Right forelimb (tissue), 1 donor: ENCODE data around the gene DSCAML1.

Source experiments
- DNase-seq: peaks from one replicate; pipeline ENCODE4 v3.0.0-alpha.2; 2018

DSCAML1 gene

GRCh38 chr11:117720061-117720511, 76.9 kb downstream of the DSCAML1 start:
- DNase-seq: no peak

GRCh38 chr11:117719480-117719879, 77.5 kb downstream of the DSCAML1 start:
- DNase-seq: no peak

GRCh38 chr11:117717485-117718314, 79.3 kb downstream of the DSCAML1 start:
- no peak for DNase-seq

- DNase-seq: no peak
Measured at GRCh38 chr11:117716521-117717440, 80.2 kb downstream of the DSCAML1 start.

- DNase-seq: no peak
Measured at GRCh38 chr11:117715801-117716200, 81.2 kb downstream of the DSCAML1 start.

- DNase-seq: no peak
Measured at GRCh38 chr11:117713538-117713991, 83.5 kb downstream of the DSCAML1 start.

GRCh38 chr11:117712530-117712929, 84.5 kb downstream of the DSCAML1 start:
- no peak for DNase-seq

- no peak for DNase-seq
Measured at GRCh38 chr11:117711331-117711730, 85.7 kb downstream of the DSCAML1 start.

GRCh38 chr11:117710211-117710610, 86.8 kb downstream of the DSCAML1 start:
- no peak for DNase-seq

GRCh38 chr11:117706322-117706814, 90.6 kb downstream of the DSCAML1 start:
- DNase-seq: no peak

- DNase-seq: no peak
Measured at GRCh38 chr11:117705866-117706265, 91.2 kb downstream of the DSCAML1 start.

- DNase-seq: no peak
Measured at GRCh38 chr11:117704395-117705100, 92.5 kb downstream of the DSCAML1 start.

- DNase-seq: no peak
Measured at GRCh38 chr11:117702946-117703598, 93.9 kb downstream of the DSCAML1 start.

GRCh38 chr11:117701781-117702180, 95.2 kb downstream of the DSCAML1 start:
- no peak for DNase-seq

GRCh38 chr11:117700551-117700950, 96.5 kb downstream of the DSCAML1 start:
- DNase-seq: no peak

GRCh38 chr11:117697319-117697718, 99.7 kb downstream of the DSCAML1 start:
- DNase-seq: no peak

GRCh38 chr11:117696540-117696939, 100.5 kb downstream of the DSCAML1 start:
- DNase-seq: no peak

GRCh38 chr11:117693344-117693743, 103.7 kb downstream of the DSCAML1 start:
- DNase-seq: no peak

- DNase-seq: no peak
Measured at GRCh38 chr11:117691516-117691915, 105.5 kb downstream of the DSCAML1 start.

- no peak for DNase-seq
Measured at GRCh38 chr11:117691218-117691514, 105.8 kb downstream of the DSCAML1 start.

GRCh38 chr11:117690484-117691217, 106.4 kb downstream of the DSCAML1 start:
- DNase-seq: no peak
